ENCODE measurements around the gene GPBP1L1.

- no peak for TF ChIP-seq ZNF302 (tag by site-specific recombination; IDR thresholded peaks at IDR 0.05; ENCODE audit: low read depth)
- TF ChIP-seq, protein P1, sequence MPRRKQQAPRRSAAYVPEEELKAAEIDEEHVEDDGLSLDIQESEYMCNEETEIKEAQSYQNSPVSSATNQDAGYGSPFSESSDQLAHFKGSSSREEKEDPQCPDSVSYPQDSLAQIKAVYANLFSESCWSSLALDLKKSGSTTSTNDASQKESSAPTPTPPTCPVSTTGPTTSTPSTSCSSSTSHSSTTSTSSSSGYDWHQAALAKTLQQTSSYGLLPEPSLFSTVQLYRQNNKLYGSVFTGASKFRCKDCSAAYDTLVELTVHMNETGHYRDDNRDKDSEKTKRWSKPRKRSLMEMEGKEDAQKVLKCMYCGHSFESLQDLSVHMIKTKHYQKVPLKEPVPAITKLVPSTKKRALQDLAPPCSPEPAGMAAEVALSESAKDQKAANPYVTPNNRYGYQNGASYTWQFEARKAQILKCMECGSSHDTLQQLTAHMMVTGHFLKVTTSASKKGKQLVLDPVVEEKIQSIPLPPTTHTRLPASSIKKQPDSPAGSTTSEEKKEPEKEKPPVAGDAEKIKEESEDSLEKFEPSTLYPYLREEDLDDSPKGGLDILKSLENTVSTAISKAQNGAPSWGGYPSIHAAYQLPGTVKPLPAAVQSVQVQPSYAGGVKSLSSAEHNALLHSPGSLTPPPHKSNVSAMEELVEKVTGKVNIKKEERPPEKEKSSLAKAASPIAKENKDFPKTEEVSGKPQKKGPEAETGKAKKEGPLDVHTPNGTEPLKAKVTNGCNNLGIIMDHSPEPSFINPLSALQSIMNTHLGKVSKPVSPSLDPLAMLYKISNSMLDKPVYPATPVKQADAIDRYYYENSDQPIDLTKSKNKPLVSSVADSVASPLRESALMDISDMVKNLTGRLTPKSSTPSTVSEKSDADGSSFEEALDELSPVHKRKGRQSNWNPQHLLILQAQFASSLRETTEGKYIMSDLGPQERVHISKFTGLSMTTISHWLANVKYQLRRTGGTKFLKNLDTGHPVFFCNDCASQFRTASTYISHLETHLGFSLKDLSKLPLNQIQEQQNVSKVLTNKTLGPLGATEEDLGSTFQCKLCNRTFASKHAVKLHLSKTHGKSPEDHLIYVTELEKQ (tag by site-specific recombination; IDR thresholded peaks at IDR 0.05; ENCODE audit: borderline replicate concordance) = no peak
- TF ChIP-seq CTCF (tag by site-specific recombination; IDR thresholded peaks at IDR 0.05) = no peak
- TF ChIP-seq, protein P2, sequence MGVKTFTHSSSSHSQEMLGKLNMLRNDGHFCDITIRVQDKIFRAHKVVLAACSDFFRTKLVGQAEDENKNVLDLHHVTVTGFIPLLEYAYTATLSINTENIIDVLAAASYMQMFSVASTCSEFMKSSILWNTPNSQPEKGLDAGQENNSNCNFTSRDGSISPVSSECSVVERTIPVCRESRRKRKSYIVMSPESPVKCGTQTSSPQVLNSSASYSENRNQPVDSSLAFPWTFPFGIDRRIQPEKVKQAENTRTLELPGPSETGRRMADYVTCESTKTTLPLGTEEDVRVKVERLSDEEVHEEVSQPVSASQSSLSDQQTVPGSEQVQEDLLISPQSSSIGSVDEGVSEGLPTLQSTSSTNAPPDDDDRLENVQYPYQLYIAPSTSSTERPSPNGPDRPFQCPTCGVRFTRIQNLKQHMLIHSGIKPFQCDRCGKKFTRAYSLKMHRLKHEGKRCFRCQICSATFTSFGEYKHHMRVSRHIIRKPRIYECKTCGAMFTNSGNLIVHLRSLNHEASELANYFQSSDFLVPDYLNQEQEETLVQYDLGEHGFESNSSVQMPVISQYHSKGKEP (tag by site-specific recombination; IDR thresholded peaks at IDR 0.05) = no peak
- TF ChIP-seq KLF9 (tag by site-specific recombination; IDR thresholded peaks at IDR 0.05; ENCODE audit: low read depth) = no peak
- no peak for TF ChIP-seq BCL6B (tag by site-specific recombination; IDR thresholded peaks at IDR 0.05)
- TF ChIP-seq ZNF777 (tag by site-specific recombination; IDR thresholded peaks at IDR 0.05; ENCODE audit: borderline replicate concordance) = no peak
- TF ChIP-seq, protein P3, sequence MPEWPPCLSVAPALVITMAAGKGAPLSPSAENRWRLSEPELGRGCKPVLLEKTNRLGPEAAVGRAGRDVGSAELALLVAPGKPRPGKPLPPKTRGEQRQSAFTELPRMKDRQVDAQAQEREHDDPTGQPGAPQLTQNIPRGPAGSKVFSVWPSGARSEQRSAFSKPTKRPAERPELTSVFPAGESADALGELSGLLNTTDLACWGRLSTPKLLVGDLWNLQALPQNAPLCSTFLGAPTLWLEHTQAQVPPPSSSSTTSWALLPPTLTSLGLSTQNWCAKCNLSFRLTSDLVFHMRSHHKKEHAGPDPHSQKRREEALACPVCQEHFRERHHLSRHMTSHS (tag by site-specific recombination; IDR thresholded peaks at IDR 0.05) = no peak
- TF ChIP-seq REST (tag by site-specific recombination; IDR thresholded peaks at IDR 0.05) = no peak
- TF ChIP-seq, protein P4, sequence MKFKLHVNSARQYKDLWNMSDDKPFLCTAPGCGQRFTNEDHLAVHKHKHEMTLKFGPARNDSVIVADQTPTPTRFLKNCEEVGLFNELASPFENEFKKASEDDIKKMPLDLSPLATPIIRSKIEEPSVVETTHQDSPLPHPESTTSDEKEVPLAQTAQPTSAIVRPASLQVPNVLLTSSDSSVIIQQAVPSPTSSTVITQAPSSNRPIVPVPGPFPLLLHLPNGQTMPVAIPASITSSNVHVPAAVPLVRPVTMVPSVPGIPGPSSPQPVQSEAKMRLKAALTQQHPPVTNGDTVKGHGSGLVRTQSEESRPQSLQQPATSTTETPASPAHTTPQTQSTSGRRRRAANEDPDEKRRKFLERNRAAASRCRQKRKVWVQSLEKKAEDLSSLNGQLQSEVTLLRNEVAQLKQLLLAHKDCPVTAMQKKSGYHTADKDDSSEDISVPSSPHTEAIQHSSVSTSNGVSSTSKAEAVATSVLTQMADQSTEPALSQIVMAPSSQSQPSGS (tag by site-specific recombination; IDR thresholded peaks at IDR 0.05; ENCODE audit: low read depth) = no peak
- no peak for TF ChIP-seq SETDB1 (IDR thresholded peaks at IDR 0.05; ENCODE audit: insufficient read length, low read length)
- no peak for TF ChIP-seq GLIS2 (tag by site-specific recombination; IDR thresholded peaks at IDR 0.05)
- TF ChIP-seq YY1 (tag by site-specific recombination; IDR thresholded peaks at IDR 0.05) = no peak
- TF ChIP-seq TCF7L2 (IDR thresholded peaks at IDR 0.05; ENCODE audit: borderline replicate concordance, low read depth, low read length) = no peak
Measured at GRCh38 chr1:45589861-45590260, 96.5 kb downstream of the GPBP1L1 start.

Data from HEK293 (cell line).